OCI-LY1 (cell line): ENCODE data around the gene UNC13D.
"Not testable (repeated sequence)": the region's sequence is repeated elsewhere in the genome, so short reads cannot be mapped to it uniquely, and the experiment has no call there.

Source experiments
- EZH2 ChIP-seq: fragments of 200-600 bp; sonication (generic), shearing (Covaris generic); IDR thresholded peaks from 2 replicates; pipeline ENCODE4 v1.8.0; 2017; ENCODE audit warnings: borderline replicate concordance, mixed run types, mild to moderate bottlenecking, antibody characterized with exemption, low read length, moderate library complexity, mixed read lengths
- TF ChIP-seq, protein P1 (sequence below): fragments of 200-600 bp; sonication (generic), shearing (Covaris generic); IDR thresholded peaks from 2 replicates; pipeline ENCODE4 v1.5.1; 2017; ENCODE audit warnings: mild to moderate bottlenecking, antibody characterized with exemption, low read length, moderate library complexity, mixed read lengths

DNA sequence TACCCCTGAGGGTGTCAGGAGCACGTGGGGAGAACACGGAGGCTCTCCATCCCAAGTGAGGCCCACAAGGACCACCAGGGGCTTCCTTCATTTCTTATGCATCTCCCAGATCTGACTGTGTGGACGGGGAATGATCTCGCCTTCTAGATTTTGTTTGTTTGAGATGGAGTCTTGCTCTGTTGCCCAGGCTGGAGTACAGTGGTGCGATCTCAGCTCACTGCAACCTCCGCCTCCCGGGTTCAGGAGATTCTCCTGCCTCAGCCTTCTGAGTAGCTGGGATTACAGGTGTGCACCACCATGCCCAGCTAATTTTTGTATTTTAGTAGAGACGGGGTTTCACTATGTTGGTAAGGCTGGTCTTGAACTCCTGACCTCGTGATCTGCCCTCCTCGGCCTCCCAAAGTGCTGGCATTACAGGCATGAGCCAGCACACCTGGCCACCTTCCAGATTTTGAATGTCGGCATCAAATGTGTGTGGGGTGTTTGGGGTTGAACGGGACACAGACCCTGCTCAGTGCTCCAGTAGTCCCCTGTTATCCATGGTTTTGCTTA, 24.6 kb upstream of the UNC13D start:
- TF ChIP-seq, protein P1, sequence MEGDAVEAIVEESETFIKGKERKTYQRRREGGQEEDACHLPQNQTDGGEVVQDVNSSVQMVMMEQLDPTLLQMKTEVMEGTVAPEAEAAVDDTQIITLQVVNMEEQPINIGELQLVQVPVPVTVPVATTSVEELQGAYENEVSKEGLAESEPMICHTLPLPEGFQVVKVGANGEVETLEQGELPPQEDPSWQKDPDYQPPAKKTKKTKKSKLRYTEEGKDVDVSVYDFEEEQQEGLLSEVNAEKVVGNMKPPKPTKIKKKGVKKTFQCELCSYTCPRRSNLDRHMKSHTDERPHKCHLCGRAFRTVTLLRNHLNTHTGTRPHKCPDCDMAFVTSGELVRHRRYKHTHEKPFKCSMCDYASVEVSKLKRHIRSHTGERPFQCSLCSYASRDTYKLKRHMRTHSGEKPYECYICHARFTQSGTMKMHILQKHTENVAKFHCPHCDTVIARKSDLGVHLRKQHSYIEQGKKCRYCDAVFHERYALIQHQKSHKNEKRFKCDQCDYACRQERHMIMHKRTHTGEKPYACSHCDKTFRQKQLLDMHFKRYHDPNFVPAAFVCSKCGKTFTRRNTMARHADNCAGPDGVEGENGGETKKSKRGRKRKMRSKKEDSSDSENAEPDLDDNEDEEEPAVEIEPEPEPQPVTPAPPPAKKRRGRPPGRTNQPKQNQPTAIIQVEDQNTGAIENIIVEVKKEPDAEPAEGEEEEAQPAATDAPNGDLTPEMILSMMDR = not testable (repeated sequence)
- not testable (repeated sequence) for TF ChIP-seq EZH2
